HEK293T (cell line): Measurements from ENCODE around the gene MYLK3.

Experiments
- CTCF ChIA-PET: fragments of 350-600 bp; formaldehyde crosslinking; extraction: SDS; loops from one replicate; lab custom pipeline; 2021; ENCODE audit warnings: antibody characterized with exemption, inconsistent platforms; lab: Yijun Ruan, JAX
- POLR2A ChIA-PET: fragments of 350-600 bp; formaldehyde crosslinking; extraction: SDS; loops from one replicate; lab custom pipeline; 2020; ENCODE audit warnings: antibody characterized with exemption, inconsistent platforms; lab: Yijun Ruan, JAX
- DNase-seq: peaks from one replicate; pipeline ENCODE4 v3.0.0; 2012; ENCODE audit warnings: mixed read lengths; ENCODE audit errors: extremely low spot score
- ARNT ChIP-seq: fragments of 450-650 bp; IDR thresholded peaks from 2 replicates; pipeline ENCODE4 v1.6.1; 2017; ENCODE audit warnings: mild to moderate bottlenecking
- BHLHE40 ChIP-seq: fragments of 450-650 bp; IDR thresholded peaks from 2 replicates; pipeline ENCODE4 v1.6.1; 2016; ENCODE audit warnings: mild to moderate bottlenecking, moderate library complexity, borderline replicate concordance
- CTBP1 ChIP-seq: fragments of 450-650 bp; IDR thresholded peaks from 2 replicates; pipeline ENCODE4 v1.6.1; 2016; ENCODE audit warnings: borderline replicate concordance
- ELF4 ChIP-seq: fragments of 450-650 bp; IDR thresholded peaks from 2 replicates; pipeline ENCODE4 v1.6.1; 2017; ENCODE audit warnings: antibody characterized with exemption
- FOXA1 ChIP-seq: fragments of 450-650 bp; IDR thresholded peaks from 2 replicates; pipeline ENCODE4 v1.6.1; 2016; ENCODE audit warnings: mild to moderate bottlenecking
- FOXK2 ChIP-seq: fragments of 450-650 bp; IDR thresholded peaks from 2 replicates; pipeline ENCODE4 v1.6.1; 2016; ENCODE audit warnings: mild to moderate bottlenecking
- FOXM1 ChIP-seq: fragments of 450-650 bp; IDR thresholded peaks from 2 replicates; pipeline ENCODE4 v1.6.1; 2017; ENCODE audit warnings: mild to moderate bottlenecking, borderline replicate concordance
- HDGF ChIP-seq: fragments of 450-650 bp; IDR thresholded peaks from 2 replicates; pipeline ENCODE4 v1.6.1; 2017; ENCODE audit warnings: antibody characterized with exemption, borderline replicate concordance
- L3MBTL2 ChIP-seq: fragments of 450-650 bp; conservative IDR thresholded peaks from 2 replicates; pipeline ENCODE4 v1.6.1; 2016; ENCODE audit warnings: mild to moderate bottlenecking
- LEF1 ChIP-seq: fragments of 450-650 bp; IDR thresholded peaks from 2 replicates; pipeline ENCODE4 v1.6.1; 2017; ENCODE audit warnings: mild to moderate bottlenecking, borderline replicate concordance
- NFRKB ChIP-seq: fragments of 450-650 bp; IDR thresholded peaks from 2 replicates; pipeline ENCODE4 v1.6.1; 2016; ENCODE audit warnings: mild to moderate bottlenecking, moderate library complexity
- SP1 ChIP-seq: fragments of 450-650 bp; IDR thresholded peaks from 2 replicates; pipeline ENCODE4 v1.6.1; 2017
- SUZ12 ChIP-seq: fragments of 450-650 bp; IDR thresholded peaks from 2 replicates; pipeline ENCODE4 v1.6.1; 2016; ENCODE audit warnings: mild to moderate bottlenecking
- TARDBP ChIP-seq: fragments of 450-650 bp; IDR thresholded peaks from 2 replicates; pipeline ENCODE4 v1.6.1; 2016
- ZNF384 ChIP-seq: fragments of 450-650 bp; IDR thresholded peaks from 2 replicates; pipeline ENCODE4 v1.6.1; 2016
- TF ChIP-seq, protein P1 (sequence below): fragments of 450-650 bp; IDR thresholded peaks from 2 replicates; pipeline ENCODE4 v1.6.1; 2016

Gene MYLK3

GRCh38 chr16:46782320-46782719 is 34.2 kb upstream of the MYLK3 start:
- ChIA-PET POLR2A (no interaction called here), CTCF (interaction anchor here (0.8 kb wide), 1 partner anchor 47 kb away, joined by 4 read pairs; no protein-coding TSS in a partner anchor)
- no peak for DNase-seq
- TF ChIP-seq TARDBP = no peak
- no peak for TF ChIP-seq BHLHE40
- TF ChIP-seq CTBP1 = no peak
- TF ChIP-seq L3MBTL2 = no peak
- TF ChIP-seq SP1 = no peak
- no peak for TF ChIP-seq LEF1
- no peak for TF ChIP-seq ARNT
- no peak for TF ChIP-seq FOXM1
- no peak for TF ChIP-seq NFRKB
- no peak for TF ChIP-seq HDGF
- no peak for TF ChIP-seq ELF4
- TF ChIP-seq, protein P1, sequence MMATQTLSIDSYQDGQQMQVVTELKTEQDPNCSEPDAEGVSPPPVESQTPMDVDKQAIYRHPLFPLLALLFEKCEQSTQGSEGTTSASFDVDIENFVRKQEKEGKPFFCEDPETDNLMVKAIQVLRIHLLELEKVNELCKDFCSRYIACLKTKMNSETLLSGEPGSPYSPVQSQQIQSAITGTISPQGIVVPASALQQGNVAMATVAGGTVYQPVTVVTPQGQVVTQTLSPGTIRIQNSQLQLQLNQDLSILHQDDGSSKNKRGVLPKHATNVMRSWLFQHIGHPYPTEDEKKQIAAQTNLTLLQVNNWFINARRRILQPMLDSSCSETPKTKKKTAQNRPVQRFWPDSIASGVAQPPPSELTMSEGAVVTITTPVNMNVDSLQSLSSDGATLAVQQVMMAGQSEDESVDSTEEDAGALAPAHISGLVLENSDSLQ = no peak
- no peak for TF ChIP-seq FOXA1

GRCh38 chr16:46777804-46778203 is 29.7 kb upstream of the MYLK3 start:
- TF ChIP-seq FOXK2 = no peak
- no peak for TF ChIP-seq TARDBP
- TF ChIP-seq LEF1 = no peak
- TF ChIP-seq L3MBTL2 = no peak
- no peak for TF ChIP-seq FOXA1
- TF ChIP-seq ELF4 = no peak
- TF ChIP-seq ARNT = no peak
- TF ChIP-seq NFRKB = no peak
- TF ChIP-seq ZNF384 = no peak
- POLR2A ChIA-PET = interaction anchor here (0.8 kb wide), 1 partner anchor 43 kb away, joined by 3 read pairs; no protein-coding TSS in a partner anchor
- DNase-seq = no peak
- CTCF ChIA-PET = no interaction called here

GRCh38 chr16:46775214-46775613 is 27.1 kb upstream of the MYLK3 start:
- no peak for DNase-seq
- POLR2A ChIA-PET = no interaction called here
- CTCF ChIA-PET = no interaction called here
- TF ChIP-seq FOXM1 (no peak), SP1 (no peak), ELF4 (no peak), LEF1 (no peak), TARDBP (no peak), L3MBTL2 (no peak), ZNF384 (no peak), BHLHE40 (no peak), CTBP1 (no peak), SUZ12 (no peak), FOXA1 (no peak), NFRKB (no peak), FOXK2 (no peak), ARNT (no peak), HDGF (no peak)
- TF ChIP-seq, protein P1 = no peak

- CTCF ChIA-PET = no interaction called here
Measured at GRCh38 chr16:46774743-46775177, 26.6 kb upstream of the MYLK3 start.

GRCh38 chr16:46772463-46772862 is 24.3 kb upstream of the MYLK3 start:
- DNase-seq = no peak
- ChIA-PET POLR2A (no interaction called here), CTCF (no interaction called here)
- TF ChIP-seq BHLHE40 (no peak), FOXK2 (no peak), CTBP1 (no peak), SUZ12 (no peak), FOXM1 (no peak), SP1 (no peak), HDGF (no peak), L3MBTL2 (no peak), ZNF384 (no peak), LEF1 (no peak), ARNT (no peak), NFRKB (no peak), TARDBP (no peak), ELF4 (no peak)
- TF ChIP-seq, protein P1 = no peak

More at GRCh38 chr16:46774743-46775177, 26.6 kb upstream of the MYLK3 start:
- POLR2A ChIA-PET = no interaction called here
- no peak for TF ChIP-seq FOXM1
- TF ChIP-seq TARDBP = no peak
- no peak for DNase-seq

DNA sequence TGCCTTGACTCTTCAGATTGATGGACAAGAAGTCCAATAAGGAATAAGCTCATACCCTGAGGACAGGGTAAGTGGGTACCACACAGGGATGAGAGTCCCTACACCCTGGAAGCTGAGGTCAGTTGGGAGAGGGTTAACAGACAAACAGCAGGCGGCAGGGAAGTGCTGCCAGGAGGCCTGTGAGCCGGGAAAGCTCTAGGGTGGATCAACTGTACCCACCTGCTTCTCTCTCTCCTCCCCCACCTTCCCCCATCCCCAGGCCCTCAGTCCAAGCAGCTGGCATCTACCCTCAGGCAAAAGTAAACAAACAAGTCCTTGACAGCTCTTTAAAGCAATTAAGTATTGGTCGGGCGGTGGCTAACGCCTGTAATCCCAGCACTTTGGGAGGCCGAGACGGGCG is 20.7 kb upstream of the MYLK3 start:
- TF ChIP-seq L3MBTL2 = no peak
- no peak for TF ChIP-seq SUZ12
- TF ChIP-seq FOXK2 = no peak
- no peak for TF ChIP-seq ELF4
- TF ChIP-seq ZNF384 = no peak
- TF ChIP-seq CTBP1 = no peak
- no peak for TF ChIP-seq BHLHE40
- no peak for TF ChIP-seq LEF1
- no peak for TF ChIP-seq TARDBP
- no peak for DNase-seq
- ChIA-PET POLR2A (no interaction called here), CTCF (no interaction called here)
